ENCODE data around the gene GPR132. TPM values are rescaled to one million over a fixed set of nuclear protein-coding genes. Genes with fewer than 3 reads are reported as not detected.
A peak's percentile ranks its signal among the peaks of the same experiment; 100 is the strongest.

GPR132 gene
- total and polyA plus RNA-seq, 10 of the 15 experiments (the other 5 are each of a cell fraction or from before 2014, with no cell fraction given): 1.9 to 49.3 (median 20.4) TPM

DNA sequence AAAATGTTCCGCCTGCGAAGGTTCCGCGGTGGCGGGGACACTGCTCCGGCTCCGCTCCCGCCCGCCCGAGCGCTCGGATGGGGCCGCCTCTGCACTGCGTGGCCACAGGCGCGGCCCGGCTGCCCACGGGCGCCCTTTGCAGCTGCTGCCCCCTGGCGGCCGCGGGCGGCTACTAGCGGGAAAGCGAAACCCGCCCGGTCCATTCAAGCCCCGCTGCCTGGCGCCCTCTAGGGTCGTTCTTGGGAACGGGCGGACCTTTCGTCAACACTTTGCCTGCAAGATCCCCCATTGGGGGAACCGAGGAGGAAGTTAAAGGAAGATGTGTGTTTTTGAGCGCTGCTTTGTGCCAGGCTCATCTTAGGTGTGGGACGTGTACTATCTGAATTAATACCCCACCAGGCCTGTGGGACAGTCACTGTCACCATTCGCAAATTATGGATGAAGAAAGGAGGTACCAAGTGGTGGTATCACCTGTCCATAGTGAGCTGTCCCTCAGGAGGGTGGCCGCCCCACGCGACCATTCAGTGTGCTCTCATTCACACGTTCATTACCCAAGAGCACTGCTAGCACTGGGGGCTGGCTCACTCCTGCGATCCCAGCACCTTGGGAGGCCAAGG is 19.4 kb downstream of the GPR132 start (continued):
- TF ChIP-seq, protein P1, sequence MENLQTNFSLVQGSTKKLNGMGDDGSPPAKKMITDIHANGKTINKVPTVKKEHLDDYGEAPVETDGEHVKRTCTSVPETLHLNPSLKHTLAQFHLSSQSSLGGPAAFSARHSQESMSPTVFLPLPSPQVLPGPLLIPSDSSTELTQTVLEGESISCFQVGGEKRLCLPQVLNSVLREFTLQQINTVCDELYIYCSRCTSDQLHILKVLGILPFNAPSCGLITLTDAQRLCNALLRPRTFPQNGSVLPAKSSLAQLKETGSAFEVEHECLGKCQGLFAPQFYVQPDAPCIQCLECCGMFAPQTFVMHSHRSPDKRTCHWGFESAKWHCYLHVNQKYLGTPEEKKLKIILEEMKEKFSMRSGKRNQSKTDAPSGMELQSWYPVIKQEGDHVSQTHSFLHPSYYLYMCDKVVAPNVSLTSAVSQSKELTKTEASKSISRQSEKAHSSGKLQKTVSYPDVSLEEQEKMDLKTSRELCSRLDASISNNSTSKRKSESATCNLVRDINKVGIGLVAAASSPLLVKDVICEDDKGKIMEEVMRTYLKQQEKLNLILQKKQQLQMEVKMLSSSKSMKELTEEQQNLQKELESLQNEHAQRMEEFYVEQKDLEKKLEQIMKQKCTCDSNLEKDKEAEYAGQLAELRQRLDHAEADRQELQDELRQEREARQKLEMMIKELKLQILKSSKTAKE (IDR thresholded peaks at IDR 0.05; ENCODE audit: low read depth, poor library complexity, severe bottlenecking): no peak
- TF ChIP-seq ZNF274 (IDR thresholded peaks at IDR 0.05; ENCODE audit: insufficient read depth, insufficient read length) (no peak), RB1 (IDR thresholded peaks at IDR 0.05; ENCODE audit: borderline replicate concordance) (peak; percentile 96), KAT2A (conservative IDR thresholded peaks at IDR 0.05; ENCODE audit: control insufficient read depth, low read depth, low read length) (no peak), YBX1 (IDR thresholded peaks at IDR 0.05) (no peak), DPF2 (IDR thresholded peaks at IDR 0.05) (peak; percentile 82), ATF2 (IDR thresholded peaks at IDR 0.05; ENCODE audit: low read length) (no peak), MEF2B (IDR thresholded peaks at IDR 0.05; ENCODE audit: partially characterized antibody, poor library complexity, severe bottlenecking) (no peak), SUZ12 (IDR thresholded peaks at IDR 0.05; ENCODE audit: unreplicated experiment) (no peak), MYC (IDR thresholded peaks at IDR 0.05; ENCODE audit: insufficient read depth, insufficient read length, insufficient replicate concordance, low read length, severe bottlenecking) (no peak), KDM1A (IDR thresholded peaks at IDR 0.05; ENCODE audit: borderline replicate concordance) (no peak), GABPA (IDR thresholded peaks at IDR 0.05; ENCODE audit: low read depth) (no peak), PML (IDR thresholded peaks at IDR 0.05; ENCODE audit: low read length) (peak; percentile 41; the same call in 1 of the 2 replicates), NFIC (IDR thresholded peaks at IDR 0.05; ENCODE audit: low read depth, low read length) (no peak)
- TF ChIP-seq, protein P2, sequence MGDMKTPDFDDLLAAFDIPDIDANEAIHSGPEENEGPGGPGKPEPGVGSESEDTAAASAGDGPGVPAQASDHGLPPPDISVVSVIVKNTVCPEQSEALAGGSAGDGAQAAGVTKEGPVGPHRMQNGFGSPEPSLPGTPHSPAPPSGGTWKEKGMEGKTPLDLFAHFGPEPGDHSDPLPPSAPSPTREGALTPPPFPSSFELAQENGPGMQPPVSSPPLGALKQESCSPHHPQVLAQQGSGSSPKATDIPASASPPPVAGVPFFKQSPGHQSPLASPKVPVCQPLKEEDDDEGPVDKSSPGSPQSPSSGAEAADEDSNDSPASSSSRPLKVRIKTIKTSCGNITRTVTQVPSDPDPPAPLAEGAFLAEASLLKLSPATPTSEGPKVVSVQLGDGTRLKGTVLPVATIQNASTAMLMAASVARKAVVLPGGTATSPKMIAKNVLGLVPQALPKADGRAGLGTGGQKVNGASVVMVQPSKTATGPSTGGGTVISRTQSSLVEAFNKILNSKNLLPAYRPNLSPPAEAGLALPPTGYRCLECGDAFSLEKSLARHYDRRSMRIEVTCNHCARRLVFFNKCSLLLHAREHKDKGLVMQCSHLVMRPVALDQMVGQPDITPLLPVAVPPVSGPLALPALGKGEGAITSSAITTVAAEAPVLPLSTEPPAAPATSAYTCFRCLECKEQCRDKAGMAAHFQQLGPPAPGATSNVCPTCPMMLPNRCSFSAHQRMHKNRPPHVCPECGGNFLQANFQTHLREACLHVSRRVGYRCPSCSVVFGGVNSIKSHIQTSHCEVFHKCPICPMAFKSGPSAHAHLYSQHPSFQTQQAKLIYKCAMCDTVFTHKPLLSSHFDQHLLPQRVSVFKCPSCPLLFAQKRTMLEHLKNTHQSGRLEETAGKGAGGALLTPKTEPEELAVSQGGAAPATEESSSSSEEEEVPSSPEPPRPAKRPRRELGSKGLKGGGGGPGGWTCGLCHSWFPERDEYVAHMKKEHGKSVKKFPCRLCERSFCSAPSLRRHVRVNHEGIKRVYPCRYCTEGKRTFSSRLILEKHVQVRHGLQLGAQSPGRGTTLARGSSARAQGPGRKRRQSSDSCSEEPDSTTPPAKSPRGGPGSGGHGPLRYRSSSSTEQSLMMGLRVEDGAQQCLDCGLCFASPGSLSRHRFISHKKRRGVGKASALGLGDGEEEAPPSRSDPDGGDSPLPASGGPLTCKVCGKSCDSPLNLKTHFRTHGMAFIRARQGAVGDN (IDR thresholded peaks at IDR 0.05): peak; percentile 27; the same call in 1 of the 2 replicates
- TF ChIP-seq, protein P3, sequence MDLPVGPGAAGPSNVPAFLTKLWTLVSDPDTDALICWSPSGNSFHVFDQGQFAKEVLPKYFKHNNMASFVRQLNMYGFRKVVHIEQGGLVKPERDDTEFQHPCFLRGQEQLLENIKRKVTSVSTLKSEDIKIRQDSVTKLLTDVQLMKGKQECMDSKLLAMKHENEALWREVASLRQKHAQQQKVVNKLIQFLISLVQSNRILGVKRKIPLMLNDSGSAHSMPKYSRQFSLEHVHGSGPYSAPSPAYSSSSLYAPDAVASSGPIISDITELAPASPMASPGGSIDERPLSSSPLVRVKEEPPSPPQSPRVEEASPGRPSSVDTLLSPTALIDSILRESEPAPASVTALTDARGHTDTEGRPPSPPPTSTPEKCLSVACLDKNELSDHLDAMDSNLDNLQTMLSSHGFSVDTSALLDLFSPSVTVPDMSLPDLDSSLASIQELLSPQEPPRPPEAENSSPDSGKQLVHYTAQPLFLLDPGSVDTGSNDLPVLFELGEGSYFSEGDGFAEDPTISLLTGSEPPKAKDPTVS (IDR thresholded peaks at IDR 0.05; ENCODE audit: low read depth, low read length): 0 out of 2 replicates have a peak, but pooled peaks have one; percentile 47
- TF ChIP-seq, protein P4, sequence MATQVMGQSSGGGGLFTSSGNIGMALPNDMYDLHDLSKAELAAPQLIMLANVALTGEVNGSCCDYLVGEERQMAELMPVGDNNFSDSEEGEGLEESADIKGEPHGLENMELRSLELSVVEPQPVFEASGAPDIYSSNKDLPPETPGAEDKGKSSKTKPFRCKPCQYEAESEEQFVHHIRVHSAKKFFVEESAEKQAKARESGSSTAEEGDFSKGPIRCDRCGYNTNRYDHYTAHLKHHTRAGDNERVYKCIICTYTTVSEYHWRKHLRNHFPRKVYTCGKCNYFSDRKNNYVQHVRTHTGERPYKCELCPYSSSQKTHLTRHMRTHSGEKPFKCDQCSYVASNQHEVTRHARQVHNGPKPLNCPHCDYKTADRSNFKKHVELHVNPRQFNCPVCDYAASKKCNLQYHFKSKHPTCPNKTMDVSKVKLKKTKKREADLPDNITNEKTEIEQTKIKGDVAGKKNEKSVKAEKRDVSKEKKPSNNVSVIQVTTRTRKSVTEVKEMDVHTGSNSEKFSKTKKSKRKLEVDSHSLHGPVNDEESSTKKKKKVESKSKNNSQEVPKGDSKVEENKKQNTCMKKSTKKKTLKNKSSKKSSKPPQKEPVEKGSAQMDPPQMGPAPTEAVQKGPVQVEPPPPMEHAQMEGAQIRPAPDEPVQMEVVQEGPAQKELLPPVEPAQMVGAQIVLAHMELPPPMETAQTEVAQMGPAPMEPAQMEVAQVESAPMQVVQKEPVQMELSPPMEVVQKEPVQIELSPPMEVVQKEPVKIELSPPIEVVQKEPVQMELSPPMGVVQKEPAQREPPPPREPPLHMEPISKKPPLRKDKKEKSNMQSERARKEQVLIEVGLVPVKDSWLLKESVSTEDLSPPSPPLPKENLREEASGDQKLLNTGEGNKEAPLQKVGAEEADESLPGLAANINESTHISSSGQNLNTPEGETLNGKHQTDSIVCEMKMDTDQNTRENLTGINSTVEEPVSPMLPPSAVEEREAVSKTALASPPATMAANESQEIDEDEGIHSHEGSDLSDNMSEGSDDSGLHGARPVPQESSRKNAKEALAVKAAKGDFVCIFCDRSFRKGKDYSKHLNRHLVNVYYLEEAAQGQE (IDR thresholded peaks at IDR 0.05; ENCODE audit: low read depth, low read length): no peak
